Nucleus accumbens (tissue), 56 donors: ENCODE data around the gene RIPOR2.
"Not testable (repeated sequence)": the region's sequence is repeated elsewhere in the genome, so short reads cannot be mapped to it uniquely, and the experiment has no call there.

Source experiments
- DNase-seq, 56 donors: peaks; one replicate each; lab custom pipeline; 2025; lab: John Stamatoyannopoulos, UW

Gene RIPOR2

GRCh38 chr6:24953726-24954125 lies 18.0 kb upstream of the RIPOR2 start:
- no peak for DNase-seq

DNA sequence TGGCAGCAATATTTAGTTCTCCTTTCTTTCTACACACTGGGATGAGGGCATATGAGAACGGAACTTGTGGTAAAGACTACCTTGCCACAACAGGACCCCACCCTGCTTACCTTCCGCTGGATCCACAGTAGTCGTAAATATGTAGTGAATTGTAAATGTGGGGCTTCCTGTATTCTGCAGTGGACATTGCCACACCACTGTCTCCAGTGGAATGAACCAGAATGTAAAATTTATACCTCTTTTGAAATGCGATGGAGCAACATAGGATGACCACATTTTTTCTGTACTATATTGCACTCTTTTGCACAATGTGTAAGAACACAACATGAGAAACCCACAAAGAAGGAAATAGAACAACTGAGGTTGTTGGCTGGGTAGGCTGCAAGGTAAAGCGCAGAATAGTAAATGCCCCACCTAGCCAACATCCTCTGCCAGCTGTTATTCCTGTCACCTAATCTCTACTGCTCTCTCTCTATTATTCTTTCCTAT lies 16.1 kb upstream of the RIPOR2 start:
- no peak for DNase-seq

- no peak for DNase-seq
Measured at GRCh38 chr6:24950218-24950941, 14.6 kb upstream of the RIPOR2 start.

GRCh38 chr6:24949020-24949569 lies 13.3 kb upstream of the RIPOR2 start:
- DNase-seq: no peak

- DNase-seq: not testable (repeated sequence)
Measured at GRCh38 chr6:24948261-24948660, 12.5 kb upstream of the RIPOR2 start.

GRCh38 chr6:24947636-24948035 lies 11.9 kb upstream of the RIPOR2 start:
- no peak for DNase-seq

- DNase-seq: no peak
Measured at GRCh38 chr6:24945054-24945453, 9.3 kb upstream of the RIPOR2 start.

GRCh38 chr6:24943774-24944173 lies 8.0 kb upstream of the RIPOR2 start:
- no peak for DNase-seq

DNA sequence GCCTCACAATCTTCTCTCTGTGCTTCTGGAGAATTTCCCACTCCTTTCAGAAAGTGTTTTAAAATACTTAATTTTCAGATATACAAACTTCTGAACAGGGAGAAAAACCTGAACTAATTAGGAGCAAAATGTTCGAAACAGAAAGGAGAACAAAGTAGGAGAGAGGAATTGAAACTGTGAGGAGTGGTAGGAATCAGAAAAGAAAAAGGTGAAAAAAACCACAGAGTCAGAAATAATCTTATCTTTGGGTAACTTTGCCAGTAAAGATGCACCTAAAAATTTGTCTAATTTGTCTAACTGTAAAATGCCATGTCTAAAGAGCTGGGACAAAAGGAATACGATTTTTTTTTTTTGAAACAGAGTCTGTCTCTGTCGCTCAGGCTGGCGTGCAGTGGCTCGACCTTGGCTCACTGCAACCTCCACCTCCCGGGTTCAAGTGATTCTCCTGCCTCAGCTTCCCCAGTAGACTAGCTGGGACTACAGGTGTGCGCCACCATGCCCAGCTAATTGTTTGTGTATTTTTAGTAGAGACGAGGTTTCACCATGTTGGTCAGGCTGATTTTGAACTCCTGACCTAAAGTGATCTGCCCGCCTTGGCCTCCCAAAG lies 4.7 kb upstream of the RIPOR2 start:
- no peak for DNase-seq

DNA sequence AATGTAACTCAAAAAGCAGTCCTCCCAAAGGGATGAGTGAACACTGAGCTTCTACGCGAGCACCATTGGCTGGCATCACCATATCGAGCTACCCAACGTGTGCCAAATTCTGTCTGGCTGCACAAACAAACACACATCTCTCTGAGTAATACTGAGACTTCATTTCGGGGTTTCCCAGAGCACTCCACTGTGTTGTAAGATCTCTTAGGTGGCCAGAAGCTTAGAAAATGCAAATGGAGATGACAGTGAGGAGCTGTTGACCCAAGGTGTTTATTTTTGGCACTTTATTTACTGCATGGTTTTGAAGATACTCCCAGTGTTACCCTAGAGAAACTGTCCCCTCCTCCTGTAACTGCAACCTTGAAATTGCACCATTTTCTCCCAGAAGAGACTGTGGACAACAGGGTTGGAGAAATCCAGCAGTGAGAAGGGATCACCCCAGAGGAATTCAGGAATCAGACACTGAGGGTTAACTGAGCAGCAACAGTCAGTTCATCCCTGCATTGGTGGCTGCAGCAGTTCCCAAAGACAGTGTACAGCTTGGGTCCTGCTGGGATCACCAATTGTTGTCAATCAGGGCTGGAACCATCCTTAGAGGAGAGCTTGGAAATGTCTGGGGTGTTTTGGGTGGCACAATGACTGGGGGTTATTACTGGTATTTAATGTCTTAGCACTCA lies 1.0 kb upstream of the RIPOR2 start:
- DNase-seq: no peak

GRCh38 chr6:24933868-24934401 lies 1.8 kb downstream of the RIPOR2 start:
- no peak for DNase-seq

DNA sequence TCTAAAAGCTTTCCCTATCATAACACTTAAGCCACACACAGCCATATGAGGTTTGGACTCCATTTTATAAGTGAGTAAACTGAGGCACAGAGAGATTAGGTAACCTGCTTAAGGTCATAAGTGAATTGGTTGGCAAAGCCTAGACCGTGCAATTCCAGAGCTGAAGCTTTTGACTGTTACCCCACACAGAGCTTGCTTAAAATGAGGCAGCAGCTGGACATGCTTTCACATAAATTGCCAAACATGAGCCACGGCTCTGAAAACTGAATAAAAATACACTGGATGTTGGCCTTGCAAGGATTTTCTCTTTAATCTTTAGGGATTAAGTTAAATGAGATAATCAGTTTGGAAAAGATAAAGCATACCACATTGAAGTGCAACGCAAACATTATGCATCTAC lies 2.5 kb downstream of the RIPOR2 start:
- no peak for DNase-seq

GRCh38 chr6:24932832-24933231 lies 2.9 kb downstream of the RIPOR2 start:
- no peak for DNase-seq

DNA sequence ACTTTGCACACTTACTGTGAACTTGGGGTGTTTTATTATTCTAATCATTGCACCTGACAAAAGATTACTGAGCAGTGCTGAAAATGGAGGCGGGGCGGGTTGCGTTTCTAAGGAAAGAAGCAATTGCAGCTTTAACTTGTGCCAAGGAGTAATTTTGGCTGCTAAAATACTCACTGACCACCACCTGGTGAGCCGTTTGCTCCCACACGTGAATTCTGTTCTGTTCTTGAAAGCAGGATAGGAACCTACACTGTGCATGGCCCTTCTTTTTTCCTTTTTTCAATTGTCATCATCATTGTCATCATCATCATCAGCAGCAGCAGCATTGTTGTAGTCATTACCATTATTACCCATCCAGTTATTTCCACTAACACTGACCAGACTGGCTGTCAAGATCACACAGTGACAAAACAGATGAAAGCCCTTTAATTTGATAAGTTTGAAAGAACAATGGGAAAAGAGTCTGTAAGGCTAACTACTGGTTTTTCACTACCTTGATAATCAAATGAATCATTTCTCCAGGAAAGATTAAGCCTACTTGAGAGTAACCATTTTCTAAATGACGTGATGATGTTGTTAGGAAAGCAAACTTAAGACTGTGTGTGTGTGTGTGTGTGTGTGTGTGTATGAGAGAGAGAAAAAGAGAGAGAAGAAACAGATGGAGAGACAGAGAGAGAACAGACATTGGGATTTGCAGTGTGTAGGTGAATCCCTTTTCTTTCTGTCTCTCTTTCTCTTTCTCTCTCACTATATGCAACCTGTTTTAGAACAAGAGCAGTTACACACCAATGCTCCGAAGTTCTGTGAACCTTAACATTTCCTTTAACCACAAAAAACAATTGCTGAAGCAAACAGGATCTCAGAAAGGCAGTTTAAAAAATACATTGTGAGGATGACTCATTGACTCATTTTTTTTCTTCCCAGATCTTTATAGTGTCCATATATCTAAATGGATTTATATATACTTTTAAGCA lies 3.8 kb downstream of the RIPOR2 start:
- no peak for DNase-seq

GRCh38 chr6:24931296-24931695 lies 4.5 kb downstream of the RIPOR2 start:
- no peak for DNase-seq

- DNase-seq: no peak
Measured at GRCh38 chr6:24930431-24930871, 5.3 kb downstream of the RIPOR2 start.

DNA sequence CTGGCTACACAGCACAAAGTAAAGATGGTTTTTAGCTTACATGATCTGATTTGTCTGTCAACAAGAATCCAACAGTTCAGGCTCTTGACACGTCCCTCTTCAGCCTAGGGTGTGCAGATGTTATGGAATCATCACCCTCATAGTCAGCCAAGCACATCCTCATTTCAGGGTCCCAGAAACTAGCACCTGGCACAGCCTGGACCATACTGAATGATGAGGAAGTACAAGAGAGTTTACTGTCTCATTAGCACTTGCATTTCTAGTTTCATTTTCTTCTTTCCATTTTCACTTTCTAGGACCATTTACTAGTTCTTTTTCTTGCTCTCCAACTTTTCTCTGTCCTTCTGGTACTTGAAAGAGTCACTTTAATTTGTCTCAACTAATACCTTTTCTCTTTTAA lies 6.5 kb downstream of the RIPOR2 start:
- no peak for DNase-seq

- no peak for DNase-seq
Measured at GRCh38 chr6:24927985-24928745, 7.6 kb downstream of the RIPOR2 start.
